CD4-positive, alpha-beta T cell treated with Interleukin-17A for 4 hours (primary cell): ENCODE results near the gene FGFRL1.
A peak's percentile ranks its signal among the peaks of the same experiment; 100 is the strongest.

ENCODE experiments used
- DNase-seq: peaks from one replicate; pipeline ENCODE4 v3.0.0-alpha.2; 2020; ENCODE audit warnings: mixed read lengths

The FGFRL1 gene

DNA sequence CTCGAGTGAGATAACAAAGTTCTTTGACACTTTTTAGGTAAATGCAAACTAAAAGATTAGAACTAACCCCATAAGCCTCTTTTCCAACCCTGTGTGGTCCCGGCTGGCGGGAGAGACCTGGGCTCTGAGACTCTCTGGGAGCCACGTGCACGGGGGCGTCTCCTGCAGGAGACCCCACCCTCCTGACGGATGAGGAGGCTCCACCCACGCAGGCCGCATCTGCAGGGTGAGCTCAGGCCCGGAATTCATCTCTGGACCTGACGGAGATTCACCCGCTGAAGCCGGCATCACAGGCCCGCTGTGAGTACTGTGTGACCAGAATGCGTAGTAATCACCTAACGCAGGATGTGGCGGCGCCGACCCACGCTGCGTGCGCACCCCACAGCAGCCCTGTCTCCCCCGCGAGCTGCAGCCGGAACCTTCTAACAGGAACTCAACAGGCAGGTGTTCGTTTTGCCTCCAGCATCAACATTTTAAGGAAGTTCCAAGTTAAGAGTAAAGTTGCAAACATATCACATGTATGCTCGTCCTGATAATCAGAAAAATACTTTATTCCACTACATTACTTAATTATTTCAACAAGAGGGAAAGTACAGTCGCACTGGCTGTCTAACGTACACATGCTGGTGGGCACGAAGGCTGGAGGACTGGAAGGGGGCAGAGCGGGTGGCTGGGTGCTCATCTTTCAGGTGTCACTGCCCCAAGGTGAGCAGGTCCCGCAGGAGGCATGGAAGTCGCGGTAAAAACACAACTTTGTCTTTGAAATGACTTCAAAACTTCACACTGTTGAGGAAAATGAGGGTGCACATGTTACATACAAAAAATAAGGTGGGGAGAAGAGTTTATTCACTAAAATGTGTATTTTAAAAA is 44.5 kb downstream of the FGFRL1 start:
- peak; percentile 88 for DNase-seq

DNA sequence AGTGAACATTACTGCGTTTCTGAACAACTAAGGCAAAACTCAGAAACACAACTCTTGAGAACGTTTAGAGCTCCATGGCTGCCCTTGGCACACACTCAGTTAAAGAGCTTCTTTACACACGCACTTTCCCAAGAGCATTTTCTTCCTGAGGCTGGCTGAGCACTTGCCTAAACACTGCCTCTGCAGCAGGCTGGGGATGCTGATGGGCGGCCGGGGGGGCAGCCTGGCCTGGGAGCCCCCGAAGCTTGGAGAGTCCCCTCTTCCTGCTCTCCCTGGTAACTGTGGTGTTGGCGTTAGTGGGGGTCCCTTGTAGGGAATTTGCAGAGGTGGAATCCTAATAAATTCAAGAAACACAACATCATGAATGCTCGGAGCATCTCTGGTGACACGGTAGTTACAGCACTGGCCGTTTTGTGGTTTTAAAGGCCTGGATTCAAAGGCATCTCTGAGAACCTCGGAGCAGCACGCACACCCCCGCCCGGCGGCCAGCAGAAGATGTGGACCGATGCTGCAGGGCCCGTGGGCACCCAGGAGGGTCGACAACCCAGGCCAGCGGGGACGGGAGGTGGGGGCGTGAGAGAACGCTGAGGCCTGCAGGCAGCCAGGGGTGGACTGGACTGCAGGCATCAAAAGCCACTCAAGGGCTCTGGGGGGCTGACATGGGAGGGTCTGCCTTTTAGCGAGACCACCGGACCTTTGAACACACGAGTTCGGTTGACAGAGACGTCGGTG is 45.4 kb downstream of the FGFRL1 start:
- DNase-seq = no peak

GRCh38 chr4:1057403-1057745 is 45.9 kb downstream of the FGFRL1 start:
- no peak for DNase-seq

- DNase-seq = no peak
Observed at GRCh38 chr4:1058198-1058996, 47.0 kb downstream of the FGFRL1 start.

DNA sequence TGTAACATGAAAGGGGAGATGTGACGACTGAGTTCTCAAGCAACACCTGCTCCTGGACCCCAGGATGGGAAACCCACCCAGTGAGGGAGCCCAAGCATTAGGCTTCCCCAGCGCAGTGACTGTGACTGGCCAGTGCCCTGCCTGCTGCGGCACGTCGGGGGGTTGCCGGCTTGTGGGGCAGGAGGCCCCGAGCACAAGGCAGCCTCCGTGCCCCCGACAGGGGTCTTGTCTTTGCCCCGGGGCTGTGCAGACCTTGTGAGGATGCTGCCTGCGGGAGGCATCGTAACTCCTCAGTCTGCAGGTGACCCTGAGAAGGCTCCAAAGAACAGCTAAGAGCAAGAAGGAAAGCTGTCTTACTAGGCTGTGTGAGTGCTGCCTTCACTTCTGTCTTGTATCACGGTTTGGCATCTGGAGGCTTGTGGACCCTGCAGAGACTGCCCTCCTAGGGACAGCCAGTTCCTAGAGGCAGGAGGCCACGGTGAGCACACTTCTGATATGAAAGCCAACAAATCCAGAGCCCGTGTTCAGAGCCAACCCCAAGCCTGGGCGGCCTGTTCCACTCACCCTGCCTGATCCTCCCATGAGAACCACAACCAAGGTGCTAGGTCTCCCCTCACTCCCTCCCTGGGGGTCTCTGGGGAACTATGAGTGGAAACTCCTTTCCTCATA is 47.7 kb downstream of the FGFRL1 start:
- DNase-seq = no peak

- no peak for DNase-seq
Observed at GRCh38 chr4:1060121-1060520, 48.7 kb downstream of the FGFRL1 start.

DNA sequence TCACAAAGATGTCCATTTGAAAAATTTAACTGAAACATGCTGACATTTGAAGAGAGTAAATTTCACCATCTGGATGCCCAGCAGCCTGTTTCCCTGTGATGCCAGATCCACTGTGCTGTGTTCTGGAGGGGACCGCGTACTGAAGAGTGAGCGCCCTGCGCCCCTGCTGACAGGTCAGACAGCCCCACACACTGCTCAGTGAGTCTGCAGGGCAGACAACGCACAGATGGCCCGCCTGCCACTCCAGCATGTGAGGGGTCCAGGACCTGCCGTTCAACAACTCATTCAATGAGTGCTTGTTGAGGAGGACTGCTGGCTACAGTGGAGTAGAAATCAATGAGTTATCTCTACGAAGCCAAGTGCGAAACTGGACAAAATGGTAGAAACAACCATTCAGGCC is 49.2 kb downstream of the FGFRL1 start:
- no peak for DNase-seq

GRCh38 chr4:1061056-1061700 is 49.8 kb downstream of the FGFRL1 start:
- DNase-seq = no peak

DNA sequence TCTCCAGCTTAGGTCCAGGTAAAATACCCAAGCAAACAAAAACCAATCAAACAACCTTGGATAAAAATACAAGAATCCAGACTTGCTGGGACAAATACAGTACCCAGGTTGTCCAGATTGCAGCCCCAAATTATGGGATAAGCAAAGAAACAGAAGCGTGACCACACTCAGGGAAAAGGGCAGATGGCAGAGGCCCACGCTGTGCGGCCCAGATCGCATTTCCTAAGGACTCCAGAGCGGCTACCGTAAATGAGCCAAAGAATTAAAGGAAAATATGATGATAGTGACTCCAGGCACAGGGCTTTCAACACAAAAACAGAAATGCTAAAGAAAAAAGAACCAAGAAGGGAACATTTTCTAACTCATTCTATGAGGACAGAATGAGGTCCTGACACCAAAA is 50.3 kb downstream of the FGFRL1 start:
- no peak for DNase-seq

DNA sequence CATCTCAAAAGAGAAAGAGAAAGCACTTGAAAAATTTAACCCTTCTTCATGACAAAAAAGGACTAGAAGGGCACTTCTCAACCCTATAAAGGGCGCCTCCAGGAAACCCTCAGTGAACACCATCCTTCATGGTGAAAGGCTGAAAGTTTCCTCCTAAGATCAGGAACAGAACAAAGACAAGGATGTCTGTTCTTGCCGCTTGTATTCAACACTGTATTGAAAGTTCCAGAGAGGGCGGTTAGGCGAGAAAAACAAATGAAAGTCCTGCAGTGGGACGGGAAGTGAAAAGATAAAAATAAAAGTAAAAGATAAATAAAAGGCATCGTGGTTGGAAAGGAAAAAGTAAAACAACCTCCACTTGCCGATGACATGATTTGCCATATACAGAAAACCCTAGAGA is 51.0 kb downstream of the FGFRL1 start:
- no peak for DNase-seq

DNA sequence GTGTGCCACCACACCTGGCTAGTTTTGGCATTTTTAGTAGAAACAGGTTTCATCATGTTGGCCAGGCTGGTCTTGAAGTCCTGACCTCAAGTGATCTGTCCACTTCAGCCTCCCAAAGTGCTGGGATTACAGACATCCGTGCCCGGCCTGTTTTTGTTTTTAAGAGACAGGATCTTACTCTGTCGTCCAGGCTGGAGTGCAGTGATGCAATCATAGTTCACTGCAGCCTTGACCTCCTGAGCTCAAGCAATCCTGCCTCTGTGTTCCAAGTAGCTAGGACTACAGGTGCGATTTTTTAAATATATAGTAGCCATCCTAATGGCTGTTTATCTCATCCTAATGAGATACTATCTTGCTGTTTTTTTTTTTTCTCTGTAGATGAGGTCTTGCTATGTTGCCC is 54.3 kb downstream of the FGFRL1 start:
- no peak for DNase-seq

DNA sequence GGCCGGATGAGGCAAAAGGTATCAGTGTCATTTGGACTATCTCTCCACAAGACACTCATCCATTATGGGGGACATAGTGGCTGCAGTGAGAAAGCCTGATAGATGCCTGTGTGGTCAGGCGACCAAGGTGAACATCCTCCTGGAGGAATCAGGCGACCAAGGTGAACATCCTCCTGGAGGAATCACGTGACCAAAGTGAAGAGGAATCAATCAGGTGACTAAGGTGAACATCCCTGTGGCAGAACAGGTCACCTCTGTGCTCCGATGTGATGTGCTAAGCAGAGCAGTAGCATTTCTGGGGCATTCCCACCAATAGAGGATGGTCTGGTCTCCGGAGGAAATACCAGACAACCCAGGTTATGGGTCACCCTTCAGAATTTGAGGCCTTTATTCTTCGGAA is 58.0 kb downstream of the FGFRL1 start:
- no peak for DNase-seq

DNA sequence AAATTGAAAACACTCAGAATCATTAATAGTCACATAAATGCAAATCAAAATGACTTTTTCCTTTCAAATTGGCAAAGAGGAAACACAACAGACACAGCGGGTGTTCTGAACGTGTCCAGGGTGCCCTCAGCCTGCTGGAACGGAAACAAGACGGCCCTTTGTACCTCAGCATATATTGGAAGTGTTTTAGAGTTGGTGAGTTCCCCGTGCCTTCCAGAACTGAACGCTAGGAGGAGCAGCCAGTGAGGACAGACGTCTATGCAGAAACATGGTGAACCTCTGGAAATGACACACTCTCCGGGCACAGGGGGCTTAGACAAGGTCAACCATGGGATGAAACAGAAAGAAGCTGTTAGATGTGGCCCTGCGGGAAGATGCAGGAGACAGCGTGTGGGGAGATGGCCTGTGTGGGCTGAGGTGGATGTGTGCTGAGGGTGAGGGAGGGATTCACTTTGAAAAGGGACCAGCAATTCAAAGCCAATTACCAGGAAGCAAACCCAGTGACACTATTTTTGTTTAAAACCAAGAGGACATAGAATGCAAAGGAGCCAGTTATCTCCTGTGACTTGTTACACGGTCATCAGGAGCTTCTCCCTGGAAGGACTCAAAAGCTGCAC is 61.5 kb downstream of the FGFRL1 start:
- DNase-seq = peak; percentile 67

DNA sequence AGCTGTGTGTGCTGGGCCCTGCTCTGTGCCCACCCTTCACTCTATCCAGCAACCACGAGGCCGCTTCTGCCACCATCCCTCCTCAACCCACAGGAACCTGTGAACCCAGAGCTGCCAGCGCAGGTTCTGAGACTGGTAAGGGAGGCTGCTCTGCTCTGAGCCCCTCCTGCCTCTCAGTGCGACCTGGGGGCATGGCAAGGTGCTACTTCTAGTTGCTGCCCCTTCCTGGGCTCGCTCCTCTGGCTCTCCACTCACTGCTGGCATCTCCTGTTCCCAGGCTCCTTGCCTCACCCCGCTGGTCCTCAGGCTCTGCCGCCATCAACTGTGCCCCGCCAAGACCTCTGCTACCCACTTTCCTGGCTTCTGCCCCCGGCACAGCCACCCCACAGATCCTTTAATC is 62.7 kb downstream of the FGFRL1 start:
- no peak for DNase-seq

GRCh38 chr4:1075225-1075624 is 63.8 kb downstream of the FGFRL1 start:
- no peak for DNase-seq

DNA sequence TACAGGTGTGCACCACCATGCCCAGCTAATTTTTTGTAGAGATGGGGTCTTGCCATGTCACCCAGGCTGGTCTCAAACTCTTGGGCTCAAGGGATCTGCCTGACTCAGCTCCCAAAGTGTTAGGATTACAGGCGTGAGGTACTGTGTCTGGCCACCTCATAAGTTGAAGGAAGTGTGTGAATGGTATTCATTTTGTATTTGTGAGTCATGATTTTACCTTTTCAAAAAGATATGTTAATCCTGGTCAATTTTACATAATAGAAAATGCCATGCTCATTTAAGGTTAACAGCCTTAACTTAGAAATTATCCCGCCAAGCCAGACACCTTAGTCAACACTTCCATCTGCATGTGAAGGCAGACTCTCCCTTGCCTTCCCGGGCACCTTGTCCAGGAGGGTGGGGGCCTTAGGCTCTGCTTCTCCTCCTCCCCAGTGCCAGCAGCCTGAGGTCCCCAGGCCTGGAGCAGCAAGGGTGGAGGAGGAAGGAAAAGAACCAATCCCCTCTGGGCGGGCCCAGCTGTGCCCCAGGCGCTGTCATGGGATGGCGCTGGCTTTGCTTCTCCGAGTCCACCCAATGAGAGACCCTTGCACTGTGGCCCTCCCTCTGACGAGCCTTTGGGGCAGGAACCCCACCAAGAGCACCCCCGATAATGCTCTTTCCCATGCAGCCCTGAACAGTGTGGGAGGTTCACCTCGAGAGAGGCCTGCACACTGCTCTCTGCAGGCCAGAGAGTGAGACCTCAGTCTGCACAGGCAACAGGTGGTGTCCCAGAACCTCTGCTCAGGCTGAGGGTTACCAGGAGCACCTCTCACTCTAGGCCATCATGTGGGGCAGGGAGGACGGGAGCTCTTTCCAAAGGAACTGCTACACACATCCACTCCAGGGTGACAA is 64.6 kb downstream of the FGFRL1 start:
- no peak for DNase-seq
